LNCaP clone FGC (cell line): Measurements from ENCODE around the gene SP3.

ENCODE experiments used
- DNase-seq: peaks from one replicate; pipeline ENCODE4 v3.0.0-alpha.2; 2011; ENCODE audit warnings: low read depth
- H3K4me3 ChIP-seq: 2 replicates; pipeline ENCODE4 v1.5.1; 2011; ENCODE audit warnings: mild to moderate bottlenecking, low read depth, low read length, control low read depth
- TF ChIP-seq, protein P1 (sequence below): IDR thresholded peaks from 2 replicates; pipeline ENCODE4 v1.5.1; 2012; ENCODE audit warnings: mild to moderate bottlenecking; ENCODE audit not compliant: control insufficient read depth, insufficient read depth; ENCODE audit errors: extremely low read depth

The SP3 gene

DNA sequence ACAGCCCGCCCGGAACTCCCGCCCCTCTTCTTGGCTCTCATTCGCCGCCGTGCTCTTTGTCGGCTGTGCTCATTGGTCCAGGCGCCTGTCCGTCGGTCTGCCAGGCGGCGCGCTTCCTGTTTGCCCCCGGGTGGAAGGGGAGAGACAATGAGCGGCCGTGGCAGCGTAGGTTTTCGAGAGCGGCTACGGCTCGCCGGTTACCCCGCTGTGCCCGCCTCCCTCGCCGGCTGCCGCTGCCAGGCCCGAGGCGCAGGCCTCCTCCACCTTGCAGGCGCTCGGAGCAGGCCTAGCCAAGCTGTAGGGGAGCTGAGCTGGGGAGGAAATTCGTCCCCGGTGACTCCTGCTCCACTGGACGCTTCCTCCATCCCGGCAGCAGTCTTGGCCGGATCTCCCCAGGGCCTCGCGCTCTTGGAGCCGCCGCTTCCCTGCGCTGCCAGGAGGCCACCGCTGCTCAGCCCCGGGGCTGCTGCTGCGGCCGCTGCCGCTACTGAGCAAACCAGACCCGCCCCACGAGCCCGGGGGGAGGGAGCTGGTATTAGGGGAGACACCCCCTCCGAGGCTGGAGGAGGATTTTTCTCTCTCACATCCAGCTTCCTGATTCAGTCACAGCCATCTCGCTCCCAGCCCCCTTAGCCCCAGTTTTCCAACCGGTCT, at the start of gene SP3:
Gene SP3 (minus strand): TSS at position 2 of the 654 bp plus-strand sequence. CDS start 202 bp downstream, outside the sequence.
- TF ChIP-seq, protein P1, sequence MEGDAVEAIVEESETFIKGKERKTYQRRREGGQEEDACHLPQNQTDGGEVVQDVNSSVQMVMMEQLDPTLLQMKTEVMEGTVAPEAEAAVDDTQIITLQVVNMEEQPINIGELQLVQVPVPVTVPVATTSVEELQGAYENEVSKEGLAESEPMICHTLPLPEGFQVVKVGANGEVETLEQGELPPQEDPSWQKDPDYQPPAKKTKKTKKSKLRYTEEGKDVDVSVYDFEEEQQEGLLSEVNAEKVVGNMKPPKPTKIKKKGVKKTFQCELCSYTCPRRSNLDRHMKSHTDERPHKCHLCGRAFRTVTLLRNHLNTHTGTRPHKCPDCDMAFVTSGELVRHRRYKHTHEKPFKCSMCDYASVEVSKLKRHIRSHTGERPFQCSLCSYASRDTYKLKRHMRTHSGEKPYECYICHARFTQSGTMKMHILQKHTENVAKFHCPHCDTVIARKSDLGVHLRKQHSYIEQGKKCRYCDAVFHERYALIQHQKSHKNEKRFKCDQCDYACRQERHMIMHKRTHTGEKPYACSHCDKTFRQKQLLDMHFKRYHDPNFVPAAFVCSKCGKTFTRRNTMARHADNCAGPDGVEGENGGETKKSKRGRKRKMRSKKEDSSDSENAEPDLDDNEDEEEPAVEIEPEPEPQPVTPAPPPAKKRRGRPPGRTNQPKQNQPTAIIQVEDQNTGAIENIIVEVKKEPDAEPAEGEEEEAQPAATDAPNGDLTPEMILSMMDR: no peak
- peak; percentile 88 for DNase-seq
- H3K4me3 ChIP-seq: peak within 1 kb of the TSS; percentile 65

DNA sequence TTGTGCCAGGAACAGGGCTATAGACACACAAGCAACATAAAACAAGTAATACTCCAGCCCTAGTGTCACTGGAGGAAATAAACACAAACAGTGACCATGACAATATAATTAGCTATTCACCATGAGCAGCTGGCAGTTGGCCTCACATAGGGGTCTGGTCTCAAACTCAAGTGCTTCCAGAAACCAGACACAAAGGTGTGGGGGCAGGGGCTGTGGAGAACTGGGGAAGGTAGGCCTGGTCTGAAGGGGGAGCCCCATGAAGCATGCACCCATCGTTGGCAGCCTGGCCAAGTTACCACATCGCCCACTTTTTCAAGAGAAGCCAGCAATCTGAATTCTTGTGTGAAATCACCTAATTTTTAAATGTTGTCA, 49.5 kb upstream of the SP3 start:
- DNase-seq: no peak
- H3K4me3 ChIP-seq: no peak overlapping the region
- TF ChIP-seq, protein P1: no peak

DNA sequence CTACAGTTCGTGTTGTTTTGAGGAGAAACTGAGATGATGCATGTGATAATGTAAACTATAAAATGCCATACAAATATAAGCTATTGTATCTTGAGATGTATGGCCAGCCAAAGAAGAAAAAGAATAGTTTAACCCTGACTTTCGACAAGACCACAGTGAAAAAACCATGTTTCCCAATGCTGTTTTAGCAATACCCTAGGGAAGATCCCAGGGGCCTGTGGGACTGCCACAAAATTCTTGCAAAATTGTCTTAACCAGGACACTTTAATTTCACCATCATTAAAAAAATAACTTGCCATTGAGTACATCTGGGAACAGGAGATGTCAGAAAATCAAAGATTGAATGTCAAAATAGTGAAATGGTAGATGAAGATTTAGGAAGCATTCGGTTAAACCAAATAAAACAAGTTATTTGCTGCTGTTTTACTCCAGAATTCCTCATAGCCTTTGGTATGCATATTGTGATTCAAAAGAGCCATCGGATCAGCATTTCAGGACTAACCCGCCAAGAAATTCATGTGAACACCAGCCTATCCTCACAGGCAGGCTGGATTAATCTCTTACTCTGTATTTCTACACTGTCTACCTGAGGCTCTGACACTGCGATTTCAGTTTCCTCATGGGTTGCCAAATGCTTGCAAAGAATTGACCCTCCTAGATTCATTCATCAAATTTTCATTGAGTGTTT, 49.0 kb upstream of the SP3 start:
- TF ChIP-seq, protein P1: no peak
- DNase-seq: no peak
- H3K4me3 ChIP-seq: no peak overlapping the region

DNA sequence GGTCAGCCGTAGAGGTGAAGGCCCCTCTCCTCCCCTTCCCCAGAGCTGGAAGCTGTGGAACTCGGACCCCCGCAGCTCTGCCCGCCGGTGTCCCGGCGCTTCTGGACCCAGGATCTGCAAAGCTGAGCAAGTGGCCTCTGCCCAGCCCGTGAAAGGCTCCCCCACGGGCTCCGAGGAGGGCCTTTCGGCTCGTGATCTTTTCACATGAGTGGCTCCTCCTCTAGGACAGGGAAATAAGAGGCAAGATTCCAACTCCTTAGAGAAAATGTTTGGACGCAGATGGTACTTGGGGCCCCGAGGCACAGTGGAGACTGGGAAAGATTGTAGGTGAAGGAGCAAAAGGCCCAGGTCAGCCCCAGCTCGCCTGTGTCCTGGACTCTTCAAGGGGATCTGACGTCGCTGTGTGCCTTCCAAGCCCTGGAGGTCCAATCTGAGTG, 48.2 kb upstream of the SP3 start:
- no peak overlapping the region for H3K4me3 ChIP-seq
- TF ChIP-seq, protein P1: no peak
- no peak for DNase-seq

DNA sequence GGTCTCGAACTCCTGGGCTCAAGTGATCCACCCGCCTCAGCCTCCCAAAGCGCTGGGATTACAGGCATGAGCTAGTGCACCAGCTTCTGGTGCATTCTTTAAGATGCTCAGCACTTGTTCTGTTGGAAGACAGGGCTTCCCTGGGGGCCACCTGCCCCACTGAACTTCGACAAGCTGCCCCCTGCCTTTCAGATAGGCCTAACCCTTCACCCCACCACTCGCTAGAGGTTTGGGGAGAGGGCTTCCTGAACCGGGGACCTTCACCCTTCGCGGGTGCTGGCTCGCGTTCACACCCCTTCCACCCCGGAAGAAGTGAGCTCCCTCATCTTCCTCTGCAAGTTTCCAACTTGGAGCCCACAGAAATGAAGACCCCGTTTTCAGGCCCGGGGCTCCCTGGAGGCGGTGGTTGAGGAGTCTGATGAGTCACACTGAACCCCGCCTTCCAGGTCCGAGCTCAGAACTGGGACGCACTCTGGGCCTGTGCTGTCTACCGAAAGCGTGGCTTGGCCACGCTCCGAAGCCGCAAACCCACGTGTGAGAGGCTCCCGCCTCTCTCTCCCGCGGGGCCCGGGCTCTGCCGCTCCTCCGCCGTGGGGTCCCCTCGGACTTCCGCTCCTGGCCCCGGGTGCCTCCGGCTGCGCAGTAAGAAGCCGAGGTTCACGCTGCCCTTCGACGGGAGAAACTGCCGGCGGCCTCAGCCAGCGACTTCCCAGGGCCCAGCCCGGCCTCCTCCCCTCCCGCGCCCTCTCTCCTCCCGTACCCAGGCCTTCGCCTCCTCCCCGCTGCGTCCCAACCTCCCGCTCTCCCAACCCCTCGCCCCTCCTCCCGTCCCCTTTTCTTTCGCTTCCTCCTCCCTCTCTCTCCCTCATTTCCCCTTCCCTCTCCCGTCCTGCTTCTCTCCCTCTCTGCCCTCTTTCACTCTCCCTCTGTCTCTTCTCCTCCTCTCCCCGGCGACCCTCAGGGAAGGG, 47.5 kb upstream of the SP3 start:
- TF ChIP-seq, protein P1: no peak
- no peak overlapping the region for H3K4me3 ChIP-seq
- DNase-seq: no peak

DNA sequence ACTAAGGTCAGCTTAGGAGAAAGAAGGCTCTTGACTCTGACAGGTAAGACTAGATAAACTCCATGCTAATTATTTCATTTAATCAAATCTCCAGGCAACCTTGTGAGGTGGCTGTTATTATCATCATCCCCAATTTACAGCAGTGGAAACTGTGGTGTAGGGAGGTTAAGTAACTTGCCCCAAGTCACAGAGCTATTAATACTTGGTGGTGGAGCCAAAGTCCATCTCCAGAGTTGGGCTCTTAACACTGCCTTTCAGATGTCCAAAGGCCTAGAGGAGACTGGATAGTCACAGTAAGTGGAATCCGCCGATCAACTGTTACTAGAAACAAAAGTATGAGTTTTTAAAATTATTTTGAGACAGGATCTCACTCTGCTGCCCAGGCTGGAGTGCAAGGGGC, 46.6 kb upstream of the SP3 start:
- TF ChIP-seq, protein P1: no peak
- DNase-seq: no peak
- no peak overlapping the region for H3K4me3 ChIP-seq
